Activated CD4-positive, alpha-beta T cell treated with anti-CD3 and anti-CD28 coated beads, Interleukin-2, amount 50 U/mL, for 4 hours (primary cell): ENCODE measurements around the gene NDUFB1.

Experiments
- DNase-seq, 2 experiments: peaks; one replicate each; pipeline ENCODE4 v3.0.0-alpha.2; 2020

The NDUFB1 gene

GRCh38 chr14:92088494-92088893 is 33.0 kb downstream of the NDUFB1 start:
- no peak for DNase-seq

GRCh38 chr14:92074555-92074954 is 47.0 kb downstream of the NDUFB1 start:
- DNase-seq, result no peak
